Activated CD8-positive, alpha-beta memory T cell treated with anti-CD3 and anti-CD28 coated beads for 24 hours (primary cell): ENCODE data around the gene CASQ1.

ENCODE experiments used
- DNase-seq: peaks from one replicate; pipeline ENCODE4 v3.0.0-alpha.2; 2020

CASQ1 gene

DNA sequence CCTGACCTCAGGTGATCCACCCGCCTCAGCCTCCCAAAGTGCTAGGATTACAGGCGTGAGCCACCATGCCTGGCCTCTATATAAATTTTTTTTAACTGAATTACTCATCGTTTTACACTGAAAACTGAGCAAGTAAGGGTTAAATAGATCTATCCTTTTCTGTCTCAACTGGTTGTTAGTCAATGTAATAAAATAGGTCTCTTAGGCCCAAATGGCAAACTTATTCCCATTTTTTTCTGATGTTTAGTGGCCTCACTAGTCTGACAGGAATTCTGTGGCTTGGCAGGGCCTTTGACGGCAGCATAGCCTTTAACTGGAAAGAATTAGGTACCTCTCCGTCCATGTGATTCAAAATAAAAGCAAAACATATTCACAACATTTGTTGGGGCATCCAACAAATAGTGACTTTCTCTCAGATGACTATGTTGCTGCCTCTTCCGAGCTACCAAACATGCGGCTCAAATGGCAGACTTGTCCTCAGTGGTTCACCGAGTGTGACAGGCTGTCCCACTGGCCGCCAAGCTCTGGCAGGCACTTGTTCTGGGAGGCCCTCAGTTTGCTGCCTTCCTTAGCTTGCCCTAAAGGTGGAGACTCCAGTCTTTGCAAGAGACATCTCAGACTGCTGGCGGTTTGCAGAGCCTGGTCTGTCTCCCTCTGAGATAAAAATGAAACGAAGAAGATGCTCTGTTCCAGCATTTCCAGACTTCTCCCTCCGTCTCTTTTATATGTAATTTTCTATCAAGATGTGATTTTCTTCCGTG, 21.6 kb upstream of the CASQ1 start:
- DNase-seq = no peak

DNA sequence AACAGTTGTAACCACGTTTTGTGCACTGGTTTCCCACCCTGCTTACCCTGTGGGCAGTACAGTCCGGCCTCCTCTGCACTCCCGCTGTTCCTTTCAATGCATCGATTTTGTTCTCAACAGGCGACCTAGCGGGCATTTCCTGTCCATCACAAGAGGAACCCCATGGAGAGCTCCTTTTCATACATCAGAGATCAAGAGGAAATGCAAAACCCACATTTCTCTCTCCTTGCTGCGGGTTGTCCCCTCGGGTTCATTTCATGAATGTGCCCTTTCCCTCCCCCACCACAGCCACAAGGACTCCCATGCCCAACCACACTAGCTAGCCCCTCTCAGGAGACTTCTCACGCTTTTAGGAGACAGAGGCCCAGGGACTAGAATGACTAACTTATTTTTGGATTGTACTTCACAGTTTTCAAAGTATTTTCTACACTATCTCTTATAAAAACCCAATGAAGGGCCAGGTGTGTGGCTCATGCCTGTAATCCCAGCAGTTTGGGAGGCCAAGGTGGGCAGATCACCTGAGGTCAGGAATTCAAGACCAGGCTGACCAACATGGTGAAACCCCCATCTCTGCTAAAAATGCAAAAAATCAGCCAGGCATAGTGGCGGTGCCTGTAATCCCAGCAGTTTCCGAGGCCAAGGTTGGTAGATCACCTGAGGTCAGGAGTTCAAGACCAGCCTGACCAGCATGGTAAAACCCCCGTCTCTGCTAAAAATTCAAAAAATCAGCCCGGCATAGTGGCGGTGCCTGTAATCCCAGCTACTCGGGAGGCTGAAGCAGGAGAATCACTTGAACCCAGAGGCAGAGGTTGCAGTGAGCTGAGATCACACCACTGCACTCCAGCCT, 20.6 kb upstream of the CASQ1 start:
- no peak for DNase-seq

- no peak for DNase-seq
Measured at GRCh38 chr1:160171354-160171753, 19.0 kb upstream of the CASQ1 start.

- DNase-seq = no peak
Measured at GRCh38 chr1:160171980-160172379, 18.4 kb upstream of the CASQ1 start.

- no peak for DNase-seq
Measured at GRCh38 chr1:160177231-160177630, 13.1 kb upstream of the CASQ1 start.

GRCh38 chr1:160177667-160178066, 12.7 kb upstream of the CASQ1 start:
- DNase-seq = no peak

GRCh38 chr1:160178731-160179130, 11.6 kb upstream of the CASQ1 start:
- no peak for DNase-seq

GRCh38 chr1:160179336-160179735, 11.0 kb upstream of the CASQ1 start:
- no peak for DNase-seq

GRCh38 chr1:160186246-160186645, 4.1 kb upstream of the CASQ1 start:
- no peak for DNase-seq

DNA sequence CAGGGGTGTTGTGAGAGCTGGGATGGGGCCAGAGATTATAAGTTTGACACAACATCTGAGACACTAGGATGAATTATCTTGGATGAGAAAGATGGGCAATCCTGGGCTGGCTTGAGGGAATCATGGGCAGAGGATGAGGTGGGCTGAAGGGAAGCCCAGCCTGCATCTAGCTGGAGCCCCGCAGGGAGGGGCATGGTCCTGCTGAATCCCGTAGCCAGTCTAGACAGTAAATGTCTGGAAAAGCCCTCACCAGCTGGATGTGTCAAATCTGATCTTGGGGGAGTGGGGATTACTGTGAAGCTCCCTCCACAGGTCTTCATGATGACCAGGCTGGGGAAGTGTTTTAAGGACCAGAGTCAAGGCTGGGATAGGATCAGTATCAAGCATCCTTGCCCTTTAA, 3.6 kb upstream of the CASQ1 start:
- DNase-seq = no peak

- DNase-seq = no peak
Measured at GRCh38 chr1:160187407-160187806, 3.0 kb upstream of the CASQ1 start.

GRCh38 chr1:160188341-160188740, 2.0 kb upstream of the CASQ1 start:
- DNase-seq = no peak

DNA sequence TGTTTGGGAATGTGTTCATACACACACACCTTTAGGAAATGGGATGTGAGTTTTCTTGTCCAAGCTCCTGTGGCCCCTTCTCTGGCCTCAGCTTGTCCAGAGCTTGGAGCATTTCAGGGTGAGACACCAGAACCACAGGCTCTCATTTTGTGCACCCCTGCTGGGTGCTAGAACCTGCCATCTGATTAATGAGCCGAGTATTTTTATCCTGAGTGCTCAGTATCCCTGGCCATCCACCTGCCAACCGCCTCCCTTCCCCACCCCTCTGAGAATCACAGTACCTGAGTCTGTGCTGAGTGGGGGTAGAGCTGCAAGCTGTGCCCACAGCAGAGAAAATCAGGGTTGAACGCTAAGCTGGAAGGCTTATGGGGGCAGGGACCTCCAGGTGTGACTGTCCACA, 1.4 kb downstream of the CASQ1 start:
- no peak for DNase-seq

DNA sequence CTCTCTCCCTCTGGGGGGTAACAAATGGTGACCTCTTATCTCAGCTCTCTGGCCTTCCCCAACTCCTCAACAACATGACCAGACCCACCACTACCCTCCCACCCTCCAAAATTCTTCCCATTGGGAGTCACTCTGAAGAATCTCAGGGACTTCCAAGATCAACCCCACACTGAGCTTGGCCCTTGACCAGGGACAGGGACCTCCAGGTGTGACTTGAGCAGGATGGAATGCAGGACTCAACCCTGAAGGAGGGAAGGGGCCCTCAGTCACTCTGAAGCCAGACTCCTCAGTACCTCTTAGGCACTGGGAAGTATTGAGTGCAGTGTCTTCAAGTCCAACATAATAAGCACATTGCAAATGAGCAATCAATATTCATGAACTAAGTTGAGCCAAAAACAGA, 1.9 kb downstream of the CASQ1 start:
- DNase-seq = no peak

- DNase-seq = peak; percentile 95
Measured at GRCh38 chr1:160193091-160193819, 2.9 kb downstream of the CASQ1 start.

DNA sequence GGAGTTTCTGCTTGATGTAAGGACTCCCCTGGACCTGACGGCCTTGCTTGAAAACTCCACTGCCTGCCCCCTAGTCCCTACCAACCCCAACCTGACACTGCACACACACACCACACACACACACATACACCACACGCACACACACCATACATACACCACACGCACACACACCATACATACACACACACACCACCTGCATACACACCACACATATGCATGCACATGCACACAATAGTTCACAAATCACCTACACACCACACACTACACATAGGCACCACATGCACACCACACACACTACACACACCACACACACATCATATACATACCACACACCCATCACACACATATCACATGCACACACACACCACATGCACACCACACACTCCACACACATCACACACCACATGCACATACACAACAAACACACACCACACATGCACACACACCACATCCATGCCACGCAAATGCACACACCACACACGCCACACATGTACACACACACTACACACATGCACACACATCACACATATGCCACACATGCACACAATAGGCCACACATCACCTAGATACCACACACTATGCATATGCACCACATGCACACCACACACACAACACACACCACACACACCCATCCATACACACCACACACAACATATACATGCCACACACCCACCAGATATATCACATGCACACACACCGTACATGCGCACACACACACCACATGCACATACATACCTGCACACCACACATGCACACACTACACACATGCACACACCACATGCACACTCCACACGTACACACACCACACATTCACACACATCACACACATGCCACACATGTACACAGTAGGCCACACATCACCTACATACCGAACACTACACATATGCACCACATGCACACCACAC, 3.7 kb downstream of the CASQ1 start:
- DNase-seq = no peak

DNA sequence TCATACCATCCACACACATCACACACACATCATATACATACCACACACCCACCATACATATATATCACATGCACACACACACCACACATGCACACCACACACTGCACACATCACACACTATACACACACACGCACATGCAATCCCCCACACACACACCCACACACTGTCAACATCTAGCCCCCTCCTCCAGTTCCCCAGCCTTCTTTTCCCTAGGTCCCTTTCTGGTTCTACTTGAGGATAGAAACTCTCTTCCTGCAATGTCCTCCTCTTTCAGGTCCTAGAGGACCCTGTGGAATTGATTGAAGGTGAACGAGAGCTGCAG, 4.3 kb downstream of the CASQ1 start:
- no peak for DNase-seq

- no peak for DNase-seq
Measured at GRCh38 chr1:160196143-160196542, 5.8 kb downstream of the CASQ1 start.

GRCh38 chr1:160197231-160197630, 6.9 kb downstream of the CASQ1 start:
- DNase-seq = no peak

- DNase-seq = no peak
Measured at GRCh38 chr1:160200786-160201185, 10.4 kb downstream of the CASQ1 start.

- no peak for DNase-seq
Measured at GRCh38 chr1:160204526-160205241, 14.3 kb downstream of the CASQ1 start.
